Amniotic epithelial cell (primary cell): ENCODE data around the gene SIAH3.

Source experiments
- DNase-seq: peaks from one replicate; pipeline ENCODE4 v3.0.0-alpha.2; 2010; ENCODE audit warnings: low read depth

SIAH3 gene

DNA sequence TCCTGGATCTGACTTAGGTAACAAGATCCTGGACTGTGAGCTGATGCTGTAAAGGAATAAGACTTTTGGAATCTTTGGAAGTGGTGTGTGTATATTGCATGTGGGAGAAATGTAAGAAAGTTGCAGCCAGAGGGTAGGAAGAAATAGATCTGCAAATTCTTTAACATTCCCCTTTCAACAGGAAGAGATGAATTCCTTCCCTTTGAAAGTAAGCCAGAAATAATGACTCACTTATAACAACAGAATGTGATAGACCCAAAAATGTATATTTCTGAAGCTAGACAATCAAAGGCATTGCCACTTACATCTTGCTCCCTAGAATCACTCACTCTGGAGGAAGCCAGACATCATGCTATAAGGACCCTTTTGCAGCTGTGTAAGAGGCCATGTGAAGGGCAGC is 9.8 kb upstream of the SIAH3 start:
- no peak for DNase-seq

DNA sequence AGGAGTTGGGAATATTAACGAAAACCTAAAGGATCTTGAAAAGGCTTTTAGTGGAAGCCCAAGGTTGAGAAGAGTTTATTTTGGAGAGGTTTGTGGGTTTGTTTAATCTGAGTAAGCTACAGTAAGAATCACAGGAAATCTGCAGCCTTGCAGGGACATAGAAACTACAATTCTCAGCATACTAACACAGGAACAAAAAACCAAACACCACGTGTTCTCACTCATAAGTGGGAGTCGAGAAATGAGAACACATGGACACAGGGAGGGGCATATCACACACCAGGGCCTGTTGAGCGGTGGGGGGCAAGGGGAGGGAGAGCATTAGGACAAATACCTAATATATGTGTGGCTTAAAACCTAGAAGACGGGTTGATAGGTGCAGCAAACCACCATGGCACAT is 8.7 kb upstream of the SIAH3 start:
- DNase-seq: no peak

DNA sequence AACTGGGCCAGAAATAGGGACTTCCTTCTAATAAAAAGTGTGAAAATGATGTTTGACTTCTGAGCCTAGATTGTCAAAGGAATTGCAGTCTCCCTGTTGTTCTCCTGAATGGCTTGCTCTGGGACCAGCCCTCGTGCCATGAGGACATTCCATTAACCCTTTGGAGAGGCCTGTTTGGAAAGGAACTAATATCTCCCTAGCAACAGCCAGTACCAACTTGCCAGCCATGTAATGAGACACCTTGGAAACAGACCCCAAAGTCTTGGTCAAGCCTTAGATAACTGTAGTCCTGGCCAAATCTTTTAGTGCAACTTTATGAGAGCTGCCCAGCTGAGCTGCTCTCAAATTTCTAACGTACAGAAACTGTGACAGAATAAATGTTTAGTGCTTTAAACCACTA is 8.2 kb upstream of the SIAH3 start:
- no peak for DNase-seq

DNA sequence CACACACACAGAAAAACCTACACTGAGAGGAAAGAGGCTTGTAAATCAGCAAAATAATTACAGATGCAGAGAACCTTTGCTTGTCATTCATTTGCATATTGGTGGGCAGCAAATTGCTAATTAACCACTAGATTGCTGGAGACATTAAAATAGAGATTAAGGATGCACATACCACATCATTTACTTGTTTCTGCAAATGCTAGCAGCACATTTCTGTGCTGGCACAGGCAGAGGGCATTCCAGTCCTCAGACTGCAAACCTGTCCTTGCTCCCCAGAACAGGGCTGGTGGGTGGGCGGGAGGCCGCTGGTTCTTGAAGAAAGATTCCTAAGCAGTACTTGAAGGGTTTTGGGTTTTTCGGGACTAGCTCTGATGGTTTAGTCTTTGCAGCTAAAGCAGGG is 941 bp upstream of the SIAH3 start:
- no peak for DNase-seq

DNA sequence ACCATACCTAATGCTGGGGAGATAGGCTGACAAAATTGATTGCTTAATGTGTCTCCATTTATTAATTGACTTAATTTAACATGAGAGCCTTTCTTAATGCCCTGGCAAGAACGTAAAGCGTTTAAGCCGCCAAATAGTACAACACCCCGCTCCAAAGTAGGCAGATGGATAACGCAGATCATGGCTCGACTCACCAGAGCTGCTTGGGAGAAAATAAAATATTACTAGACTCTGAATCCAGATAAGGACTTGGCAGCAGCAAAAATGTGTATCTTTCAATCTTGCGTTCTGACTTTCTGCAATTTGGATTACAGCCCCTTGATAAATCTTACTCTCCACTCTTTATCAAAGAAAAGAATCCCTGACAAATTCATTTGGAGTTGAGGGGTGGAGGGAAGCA is 403 bp upstream of the SIAH3 start:
- no peak for DNase-seq

DNA sequence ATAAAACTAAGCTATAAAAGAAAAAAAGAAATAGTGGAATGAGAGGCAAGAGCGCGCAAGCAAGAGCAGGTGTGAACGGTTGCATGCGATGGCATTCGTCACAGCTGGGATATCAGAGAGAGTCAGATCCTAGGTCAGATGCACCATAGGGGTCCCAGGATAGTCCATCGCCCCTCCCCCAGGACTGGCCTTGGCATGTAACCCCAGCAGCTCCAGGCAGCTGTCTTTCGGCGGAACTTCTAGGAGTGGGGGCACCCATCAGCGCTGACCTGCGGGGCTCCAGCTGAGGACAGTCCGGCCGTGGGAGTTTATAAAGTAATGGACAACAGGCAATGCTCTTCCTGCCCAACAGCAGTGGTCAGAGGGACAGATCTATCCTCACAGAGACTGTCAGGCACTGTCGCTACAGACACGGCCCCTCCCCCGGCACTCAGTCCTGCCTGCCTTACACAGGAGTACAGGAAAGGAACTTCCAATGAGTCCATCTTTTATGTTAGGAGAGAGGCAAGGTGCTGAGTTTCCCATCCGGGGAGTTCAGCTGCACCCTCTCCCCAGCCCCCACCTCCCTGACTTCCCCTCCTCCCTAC is 1.4 kb downstream of the SIAH3 start:
- no peak for DNase-seq

DNA sequence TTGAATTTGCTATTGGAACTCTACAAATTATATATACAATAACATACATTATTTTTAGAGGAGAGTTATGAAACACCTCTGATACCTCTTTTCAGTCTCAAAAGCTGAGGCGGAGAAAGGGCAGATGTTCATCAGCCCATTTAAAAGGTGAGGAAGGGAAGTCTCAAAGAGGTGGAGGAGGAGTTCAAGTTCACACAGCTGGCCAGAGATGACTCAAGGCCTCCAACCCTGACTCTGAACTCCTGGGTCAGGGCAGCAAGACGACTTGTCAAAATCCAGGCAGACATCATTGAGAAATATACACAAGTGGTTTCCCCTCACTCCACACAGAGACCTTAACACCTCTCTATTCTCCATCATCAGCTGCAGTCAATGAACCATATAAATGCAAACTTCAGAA is 2.1 kb downstream of the SIAH3 start:
- no peak for DNase-seq

DNA sequence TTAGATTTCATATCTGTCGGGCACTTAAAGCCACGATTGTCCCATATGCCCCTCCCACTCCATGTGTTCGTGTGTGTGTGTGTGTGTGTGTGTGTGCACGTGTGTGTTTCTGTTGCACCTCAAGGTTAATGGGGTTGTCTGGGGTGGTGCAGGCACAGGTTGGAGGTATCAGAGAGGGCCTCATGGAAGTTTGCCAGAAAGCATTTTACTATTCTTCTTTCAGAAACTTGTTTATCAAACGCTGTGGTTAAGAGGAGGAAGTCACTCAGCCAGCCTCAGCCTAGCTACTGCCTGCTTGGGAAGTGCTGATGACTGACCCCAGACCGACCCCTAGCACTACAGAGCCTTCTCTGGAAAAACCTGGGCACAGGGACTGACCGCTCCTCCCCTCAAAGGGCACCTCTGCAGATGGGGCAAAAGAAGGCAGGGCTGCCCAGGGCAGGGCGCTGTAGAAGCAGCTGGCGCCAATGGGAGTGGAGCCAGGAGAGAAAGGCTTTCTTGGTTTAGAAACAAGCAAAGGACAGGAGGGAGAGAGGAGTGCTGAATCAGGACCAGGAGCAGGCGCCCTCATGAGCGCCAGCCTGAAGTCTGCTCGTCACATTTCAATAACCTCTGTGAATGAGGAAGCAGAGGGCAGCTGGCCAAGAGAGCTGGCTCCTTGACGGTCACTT is 3.9 kb downstream of the SIAH3 start:
- peak; percentile 37 for DNase-seq

DNA sequence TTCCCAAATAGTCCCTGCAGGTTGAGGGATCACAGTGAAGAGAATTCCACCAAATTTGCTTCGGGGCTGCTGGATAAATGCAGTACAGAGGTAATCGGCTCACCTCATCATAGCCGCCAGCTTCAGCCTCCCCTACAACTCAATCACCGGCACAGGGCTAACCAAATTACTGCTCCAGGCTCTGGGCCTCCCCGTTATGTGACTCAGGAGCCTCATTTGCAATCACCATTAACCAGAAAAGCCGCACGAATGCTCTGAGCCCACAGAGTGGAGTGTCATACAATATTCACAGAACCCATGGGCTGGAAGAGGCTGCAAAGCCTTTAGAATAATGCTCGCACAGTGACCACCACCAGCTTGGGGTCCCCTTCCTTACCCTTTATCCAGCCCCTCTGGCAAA is 4.9 kb downstream of the SIAH3 start:
- no peak for DNase-seq

DNA sequence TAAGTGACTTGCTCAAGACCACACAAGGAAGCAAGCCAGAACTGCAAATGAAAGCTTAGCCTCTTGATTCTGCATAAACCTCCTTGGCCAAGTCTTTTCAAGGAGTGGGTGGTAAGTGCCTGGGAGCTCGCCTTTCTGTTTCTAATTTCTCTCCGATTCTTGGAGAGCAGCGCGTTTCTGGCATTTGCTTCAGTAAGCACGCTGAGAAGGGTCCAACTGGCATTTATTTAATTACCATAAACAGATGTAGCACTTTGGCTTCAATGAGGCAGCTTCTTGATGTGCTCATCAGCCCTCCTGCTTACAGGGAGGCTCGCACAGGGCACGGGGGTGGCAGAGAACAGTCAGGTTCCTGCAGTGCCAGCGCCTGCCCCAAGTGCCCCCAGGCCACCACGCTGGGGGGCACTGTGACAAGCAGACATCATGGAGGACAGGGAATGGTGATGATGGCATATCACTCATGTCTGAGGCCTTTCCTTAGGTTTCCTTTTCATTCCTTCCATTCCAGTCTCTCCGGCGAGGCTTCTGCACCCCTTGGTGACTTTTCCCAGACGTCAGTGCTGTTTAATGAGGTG is 13.3 kb downstream of the SIAH3 start:
- no peak for DNase-seq

DNA sequence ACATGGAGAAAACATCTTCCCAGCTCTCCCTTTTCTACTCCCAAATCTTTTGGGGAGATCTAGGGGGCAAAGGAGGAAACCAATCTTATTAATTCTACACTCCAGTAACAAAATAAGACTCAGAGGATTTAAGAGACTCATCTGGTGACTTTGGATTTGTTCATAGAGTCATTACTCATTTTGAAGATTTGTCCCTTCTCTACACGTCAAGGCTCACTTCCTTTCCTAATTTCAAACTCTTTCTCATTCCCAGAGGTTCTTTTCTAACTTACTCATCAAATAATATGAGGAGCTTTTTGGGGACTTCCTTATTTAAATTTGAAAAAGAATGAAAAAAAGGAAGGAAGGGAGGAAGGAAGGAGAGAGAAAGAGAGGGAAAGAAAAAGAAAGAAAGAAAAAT is 14.4 kb downstream of the SIAH3 start:
- DNase-seq: no peak

DNA sequence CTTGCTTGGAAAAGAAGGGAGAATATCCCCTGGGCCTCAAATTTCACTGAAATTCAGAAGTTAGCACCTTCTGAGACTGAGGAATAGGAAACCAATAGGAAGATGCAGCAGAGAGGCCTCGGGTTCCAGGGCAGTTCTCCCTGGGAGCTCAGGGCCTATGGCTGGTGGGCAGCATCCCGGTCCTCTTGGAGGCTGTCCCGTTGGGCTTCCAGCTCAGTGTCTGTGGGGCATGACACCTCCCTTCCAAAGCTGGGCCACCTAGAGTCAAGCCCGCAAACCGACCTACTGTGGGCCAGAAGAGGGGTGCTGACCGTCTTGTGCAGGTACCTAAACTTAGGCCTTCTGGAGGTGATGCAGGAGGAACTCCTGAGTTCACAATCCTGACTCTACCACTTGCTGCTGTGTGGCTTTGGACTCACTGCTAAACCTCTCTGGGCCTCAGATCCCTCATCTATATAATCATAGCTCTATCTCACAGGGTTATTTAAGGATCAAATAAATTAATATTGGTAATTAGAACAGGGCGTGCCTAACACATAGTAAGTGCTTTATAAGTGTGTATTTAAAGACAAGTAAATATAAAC is 17.1 kb downstream of the SIAH3 start:
- no peak for DNase-seq

DNA sequence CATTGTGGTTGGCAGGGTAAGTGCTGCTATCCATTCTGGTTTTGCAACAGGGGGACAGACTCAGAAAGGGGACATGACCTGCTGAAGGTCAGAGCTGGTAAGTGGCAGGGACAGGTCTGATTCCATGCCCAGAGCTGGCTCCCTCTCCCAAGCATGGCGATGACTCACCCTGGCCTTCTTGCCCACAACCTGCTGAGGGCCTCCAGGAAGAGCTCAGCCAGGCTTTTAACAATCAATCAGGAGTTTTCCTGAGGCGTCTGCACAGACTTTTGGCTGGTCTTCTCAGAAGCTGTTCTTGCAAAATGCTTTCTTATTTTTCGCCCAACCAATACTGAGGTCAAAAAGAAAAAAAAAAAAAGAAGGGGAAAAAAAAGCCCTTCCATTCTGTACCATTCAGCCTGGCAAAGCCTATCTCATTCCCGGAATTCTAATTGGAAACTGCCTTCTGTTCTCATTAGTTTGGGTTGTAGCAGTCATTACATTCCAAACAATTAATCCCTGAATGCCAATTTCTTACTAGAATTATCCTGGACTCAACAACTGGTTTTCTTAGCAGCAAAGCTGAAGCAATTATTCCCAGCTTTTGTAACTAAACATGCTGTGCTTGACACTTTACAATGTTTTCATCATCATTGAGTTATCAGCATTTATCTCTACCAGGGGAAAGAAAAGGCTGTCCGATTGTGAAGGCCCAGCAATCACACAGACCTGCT is 17.7 kb downstream of the SIAH3 start:
- peak; percentile 82 for DNase-seq

DNA sequence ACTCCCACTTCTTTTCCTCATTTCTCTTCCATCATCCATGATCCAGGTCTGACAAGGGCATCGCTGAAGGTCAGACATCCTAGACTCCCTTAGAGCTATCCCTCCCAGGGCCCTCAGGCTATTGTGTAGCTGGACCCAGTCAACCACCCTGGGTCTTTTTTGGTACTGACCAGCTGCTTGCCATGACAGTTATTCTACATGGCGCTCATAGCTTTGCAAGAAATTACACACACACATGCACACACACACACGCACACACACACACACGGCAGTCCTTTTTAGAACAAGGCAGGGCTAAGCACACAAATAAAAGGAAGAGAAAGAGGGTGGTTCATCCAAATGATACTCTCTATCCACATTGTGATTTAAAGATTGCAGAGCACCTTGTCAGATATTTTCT is 18.3 kb downstream of the SIAH3 start:
- peak; percentile 11 for DNase-seq

DNA sequence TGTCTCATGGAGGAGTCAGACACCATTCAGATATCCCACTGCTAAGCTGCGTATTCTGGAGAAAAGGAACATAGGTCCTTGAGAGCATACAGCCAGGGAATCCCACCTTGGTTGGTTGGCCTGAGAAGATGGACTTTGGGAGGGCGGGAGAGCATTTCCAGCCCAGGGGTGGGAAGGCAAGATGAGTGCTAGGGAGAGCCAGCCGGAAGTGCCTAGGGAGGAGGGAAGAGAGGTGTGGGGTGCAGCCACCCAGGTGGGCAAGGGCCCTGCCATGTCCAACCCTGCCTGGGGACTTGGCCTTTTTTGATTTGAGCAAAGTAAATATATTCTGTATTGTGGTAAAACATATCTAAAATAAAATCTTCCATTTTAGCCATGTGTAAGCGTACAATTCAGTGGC is 19.7 kb downstream of the SIAH3 start:
- DNase-seq: no peak

DNA sequence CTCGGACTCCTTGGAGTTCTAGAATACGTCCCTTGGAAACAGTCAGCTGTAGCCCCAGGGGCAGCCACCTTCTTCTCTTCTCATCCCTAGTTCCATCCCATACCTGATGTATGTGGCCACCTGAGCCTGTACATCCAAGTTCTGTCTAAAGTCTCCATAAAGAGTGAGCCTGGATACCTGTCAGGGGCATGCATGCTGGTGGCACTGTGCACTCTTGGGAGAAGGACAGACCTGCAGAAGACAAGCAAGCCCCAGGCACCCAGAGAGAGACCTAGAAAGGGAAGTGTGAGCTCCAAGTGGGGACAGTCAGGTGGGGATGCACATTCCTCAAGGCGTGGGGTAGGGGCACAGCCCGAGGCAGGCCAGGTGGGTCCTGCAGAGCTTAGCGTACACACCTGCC is 21.4 kb downstream of the SIAH3 start:
- DNase-seq: no peak

DNA sequence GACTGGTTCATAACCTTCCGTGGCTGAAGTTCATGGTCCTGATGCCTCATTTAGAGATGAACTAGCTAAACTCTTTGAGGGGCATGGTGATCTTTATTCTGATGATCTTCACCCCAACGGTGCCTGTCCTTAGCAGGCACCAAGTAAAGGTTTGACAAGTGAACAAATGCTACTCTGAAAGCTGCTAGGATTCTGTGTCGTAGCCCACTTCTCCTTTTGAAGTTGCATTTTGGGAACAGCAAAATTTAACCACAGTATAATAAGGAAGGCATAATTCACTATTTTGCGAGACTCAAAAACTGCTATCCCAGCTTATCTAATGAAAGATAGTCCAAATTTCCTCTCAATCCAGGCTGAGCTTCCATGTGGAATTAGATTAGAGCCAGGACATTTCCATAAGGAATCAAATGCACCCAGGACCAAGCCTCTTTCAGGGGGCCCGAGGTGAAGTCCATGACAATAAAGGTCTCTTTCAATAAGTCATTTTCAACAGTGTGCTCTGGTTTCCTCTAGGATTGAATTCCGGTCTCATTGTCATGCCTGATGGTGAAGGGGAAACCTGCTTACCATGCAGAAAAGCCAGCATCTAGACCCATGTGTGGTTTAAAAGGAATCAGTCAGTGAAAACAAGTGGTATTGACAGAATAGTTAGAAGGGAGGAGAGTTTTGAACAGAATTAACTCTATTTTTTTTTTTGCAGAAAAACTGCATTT is 23.1 kb downstream of the SIAH3 start:
- DNase-seq: no peak

DNA sequence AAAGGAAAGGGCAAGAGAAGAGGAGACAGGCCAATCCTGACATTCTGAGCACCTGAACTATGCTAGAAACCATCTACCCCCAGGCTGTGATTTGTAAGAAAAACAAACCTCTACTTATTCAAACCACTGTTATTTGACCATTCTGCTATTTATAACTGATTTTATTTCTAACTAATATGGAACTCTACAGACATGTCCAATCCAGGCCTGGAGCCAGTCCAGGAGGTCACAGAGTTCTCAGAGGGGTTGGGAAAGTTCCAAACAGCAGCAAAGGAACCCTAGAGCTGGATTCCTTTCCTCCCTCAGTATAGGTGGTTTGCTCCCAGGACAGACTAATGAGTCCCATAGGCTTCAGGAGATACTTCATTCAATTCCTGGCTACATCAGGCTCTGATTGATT is 24.2 kb downstream of the SIAH3 start:
- no peak for DNase-seq

DNA sequence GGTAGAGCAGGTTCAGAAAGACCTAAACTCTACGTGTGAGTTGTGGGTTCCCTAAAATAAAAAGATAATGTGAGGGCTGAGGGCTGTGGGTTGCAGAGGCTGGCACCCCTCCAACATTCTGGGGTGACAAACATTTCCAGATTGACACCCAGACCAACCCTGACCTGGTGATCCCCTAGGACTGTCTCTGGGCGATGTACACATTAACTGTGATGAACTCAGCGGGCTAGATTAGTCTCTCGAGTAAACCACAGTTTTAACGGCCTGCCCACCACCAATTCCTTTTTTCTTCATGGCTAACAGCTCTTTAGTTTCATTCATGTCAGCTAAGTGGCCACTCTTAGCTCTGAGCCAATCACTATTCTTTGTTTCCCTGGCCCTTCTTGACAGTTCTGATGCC is 24.8 kb downstream of the SIAH3 start:
- DNase-seq: no peak

DNA sequence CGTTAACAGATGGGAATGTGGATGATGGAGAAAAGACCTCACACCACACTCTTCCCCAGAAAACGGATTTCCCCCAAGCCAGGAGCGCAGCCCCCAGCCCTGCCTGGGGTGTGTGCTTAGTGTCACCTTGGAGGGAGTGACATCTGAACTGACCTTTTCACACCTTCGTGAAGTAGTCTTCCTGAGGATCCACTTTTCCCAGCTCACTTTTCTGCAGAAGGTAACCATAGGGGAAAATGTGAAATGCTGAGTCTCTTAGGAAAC is 26.2 kb downstream of the SIAH3 start:
- no peak for DNase-seq

DNA sequence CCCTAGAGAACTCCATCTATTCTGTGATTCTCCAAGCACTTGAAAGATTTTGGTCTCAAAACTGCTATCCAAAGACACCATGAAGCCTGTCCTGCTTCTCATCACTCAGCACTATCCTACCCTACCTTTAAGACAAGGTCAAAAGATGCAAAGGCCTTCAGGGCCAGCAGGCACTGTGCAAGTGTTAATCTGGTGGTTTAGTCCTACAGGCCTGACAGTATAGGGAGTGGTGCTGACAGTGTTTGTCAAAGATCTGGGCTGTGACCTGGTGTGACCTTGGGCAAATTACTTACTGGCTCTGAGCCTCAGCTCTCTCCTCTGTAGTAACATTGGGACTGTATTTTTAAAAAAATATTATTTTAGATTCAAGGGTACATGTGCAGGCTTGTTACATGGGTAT is 28.0 kb downstream of the SIAH3 start:
- no peak for DNase-seq

DNA sequence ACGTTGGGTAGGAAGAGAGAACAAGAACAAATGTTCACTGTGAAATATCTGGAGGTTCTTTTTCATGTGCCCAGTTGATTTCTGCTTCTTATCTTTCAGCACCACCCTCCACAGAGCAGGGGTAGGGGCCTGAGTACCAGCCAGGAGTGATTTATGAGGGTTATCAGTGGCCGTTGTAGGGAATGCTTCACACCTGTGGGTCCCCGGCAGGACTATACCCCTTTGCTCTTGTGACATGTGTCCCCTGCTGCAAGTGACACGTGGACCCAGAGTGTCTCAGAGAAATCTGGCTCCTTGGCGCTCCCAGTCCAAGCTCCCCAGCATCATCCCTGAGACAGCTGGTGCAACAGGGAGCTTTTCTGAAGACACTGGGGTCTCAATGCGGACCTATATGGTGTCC is 29.7 kb downstream of the SIAH3 start:
- DNase-seq: no peak
